HEK293 (cell line): ENCODE results near the gene TNFAIP8L2.

Source experiments
- CTCF ChIA-PET: fragments of 350-600 bp; formaldehyde crosslinking; extraction: SDS; loops from one replicate; lab custom pipeline; 2021; ENCODE audit warnings: antibody characterized with exemption; lab: Yijun Ruan, JAX
- POLR2A ChIA-PET: fragments of 300-600 bp; formaldehyde crosslinking; extraction: SDS; loops from one replicate; lab custom pipeline; 2020; ENCODE audit warnings: antibody characterized with exemption, inconsistent platforms; lab: Yijun Ruan, JAX
- H3K27ac ChIP-seq: fragments of 200-500 bp; sonication (Bioruptor generic); 2 replicates; pipeline ENCODE4 v1.5.1; 2014; ENCODE audit warnings: low read depth, low read length, control low read depth, inconsistent platforms; ENCODE audit errors: extremely low read depth
- H3K36me3 ChIP-seq, 2 experiments: fragments of 200-500 bp in 1 of 2; sonication (Bioruptor generic) in 1 of 2; 1 replicate in 1 of 2; 2 replicates in 1 of 2; pipeline ENCODE4 v1.5.1; 2014 to 2017; ENCODE audit warnings: inconsistent platforms in 2 of 2, low read length in 2 of 2; ENCODE audit not compliant: control insufficient read depth in 2 of 2, insufficient read depth in 1 of 2
- H3K4me1 ChIP-seq: fragments of 200-500 bp; sonication (Bioruptor generic); 2 replicates; pipeline ENCODE4 v1.5.1; 2014; ENCODE audit warnings: mild to moderate bottlenecking, low read length, inconsistent platforms; ENCODE audit not compliant: control insufficient read depth, insufficient read depth
- H3K4me3 ChIP-seq: 2 replicates; pipeline ENCODE4 v1.5.1; 2011; ENCODE audit warnings: low read depth, mild to moderate bottlenecking, control low read depth, low read length, moderate library complexity
- H3K9me3 ChIP-seq: fragments of 200-500 bp; sonication (Bioruptor generic); 2 replicates; pipeline ENCODE4 v1.5.1; 2014; ENCODE audit warnings: low read depth, low read length, inconsistent platforms; ENCODE audit not compliant: control insufficient read depth, insufficient read depth
- REPIN1 ChIP-seq: fragments of 450-650 bp; formaldehyde crosslinking; IDR thresholded peaks from 2 replicates; pipeline ENCODE4 v1.5.1; 2017; ENCODE audit warnings: missing biosample characterization, missing genetic modification characterization, low read depth
- SALL2 ChIP-seq: fragments of 450-650 bp; formaldehyde crosslinking; IDR thresholded peaks from 2 replicates; pipeline ENCODE4 v1.5.0; 2017; ENCODE audit warnings: missing biosample characterization, mild to moderate bottlenecking, missing genetic modification characterization, borderline replicate concordance
- SCRT1 ChIP-seq: fragments of 450-650 bp; formaldehyde crosslinking; IDR thresholded peaks from 2 replicates; pipeline ENCODE4 v1.5.1; 2016; ENCODE audit warnings: missing biosample characterization, missing genetic modification characterization, borderline replicate concordance
- SP2 ChIP-seq: fragments of 450-650 bp; formaldehyde crosslinking; IDR thresholded peaks from 2 replicates; pipeline ENCODE4 v1.5.1; 2016; ENCODE audit warnings: missing biosample characterization, missing genetic modification characterization
- SP7 ChIP-seq: fragments of 450-650 bp; formaldehyde crosslinking; IDR thresholded peaks from 2 replicates; pipeline ENCODE4 v1.5.1; 2016; ENCODE audit warnings: missing biosample characterization, missing genetic modification characterization
- ZBTB8A ChIP-seq: fragments of 450-650 bp; formaldehyde crosslinking; IDR thresholded peaks from 2 replicates; pipeline ENCODE4 v1.5.1; 2016; ENCODE audit warnings: missing biosample characterization, missing genetic modification characterization
- ZNF132 ChIP-seq: fragments of 450-650 bp; formaldehyde crosslinking; IDR thresholded peaks from 2 replicates; pipeline ENCODE4 v1.5.1; 2017; ENCODE audit warnings: missing biosample characterization, missing genetic modification characterization, borderline replicate concordance
- ZNF202 ChIP-seq: fragments of 450-650 bp; formaldehyde crosslinking; IDR thresholded peaks from 2 replicates; pipeline ENCODE4 v1.5.1; 2016; ENCODE audit warnings: missing biosample characterization, missing genetic modification characterization, borderline replicate concordance
- ZNF24 ChIP-seq: fragments of 450-650 bp; formaldehyde crosslinking; IDR thresholded peaks from 2 replicates; pipeline ENCODE4 v1.5.1; 2016; ENCODE audit warnings: missing biosample characterization, missing genetic modification characterization
- ZNF341 ChIP-seq: fragments of 450-650 bp; formaldehyde crosslinking; IDR thresholded peaks from 2 replicates; pipeline ENCODE4; 2016; ENCODE audit warnings: low read depth, missing biosample characterization, missing genetic modification characterization
- ZNF366 ChIP-seq: fragments of 450-650 bp; formaldehyde crosslinking; conservative IDR thresholded peaks from 2 replicates; pipeline ENCODE4 v1.5.1; 2016; ENCODE audit warnings: missing biosample characterization, missing genetic modification characterization
- ZNF394 ChIP-seq: fragments of 450-650 bp; formaldehyde crosslinking; IDR thresholded peaks from 2 replicates; pipeline ENCODE4 v1.5.1; 2016; ENCODE audit warnings: missing biosample characterization, missing genetic modification characterization, mild to moderate bottlenecking, moderate library complexity, borderline replicate concordance
- ZNF548 ChIP-seq: fragments of 450-650 bp; formaldehyde crosslinking; IDR thresholded peaks from 2 replicates; pipeline ENCODE4 v1.5.1; 2016; ENCODE audit warnings: missing biosample characterization, missing genetic modification characterization
- ZNF670 ChIP-seq: fragments of 450-650 bp; formaldehyde crosslinking; IDR thresholded peaks from 2 replicates; pipeline ENCODE4 v1.5.1; 2016; ENCODE audit warnings: missing biosample characterization, missing genetic modification characterization, low read depth
- ZNF76 ChIP-seq: fragments of 450-650 bp; formaldehyde crosslinking; IDR thresholded peaks from 2 replicates; pipeline ENCODE4; 2016; ENCODE audit warnings: low read depth, missing biosample characterization, missing genetic modification characterization, borderline replicate concordance
- ZNF785 ChIP-seq: fragments of 450-650 bp; formaldehyde crosslinking; IDR thresholded peaks from 2 replicates; pipeline ENCODE4 v1.5.1; 2016; ENCODE audit warnings: missing biosample characterization, missing genetic modification characterization
- ZNF792 ChIP-seq: fragments of 450-650 bp; formaldehyde crosslinking; IDR thresholded peaks from 2 replicates; pipeline ENCODE4 v1.5.1; 2016; ENCODE audit warnings: missing biosample characterization, missing genetic modification characterization
- ZSCAN30 ChIP-seq: fragments of 450-650 bp; IDR thresholded peaks from 2 replicates; pipeline ENCODE4 v1.5.1; 2018; ENCODE audit warnings: missing biosample characterization, mild to moderate bottlenecking, missing genetic modification characterization, moderate library complexity
- TF ChIP-seq, protein P1 (sequence below): fragments of 450-650 bp; formaldehyde crosslinking; IDR thresholded peaks from 2 replicates; pipeline ENCODE4 v1.5.1; 2017; ENCODE audit warnings: missing biosample characterization, mild to moderate bottlenecking, missing genetic modification characterization, moderate library complexity
- TF ChIP-seq, protein P2 (sequence below): fragments of 450-650 bp; formaldehyde crosslinking; optimal IDR thresholded peaks from 2 replicates; pipeline ENCODE3; 2016; ENCODE audit warnings: missing biosample characterization, mild to moderate bottlenecking, missing genetic modification characterization
- TF ChIP-seq, protein P3 (sequence below): fragments of 450-650 bp; formaldehyde crosslinking; IDR thresholded peaks from 2 replicates; pipeline ENCODE4 v1.5.1; 2016; ENCODE audit warnings: missing biosample characterization, missing genetic modification characterization
- TF ChIP-seq, protein P4 (sequence below): fragments of 450-650 bp; formaldehyde crosslinking; IDR thresholded peaks from 2 replicates; pipeline ENCODE4 v1.5.1; 2016; ENCODE audit warnings: missing biosample characterization, missing genetic modification characterization, low read depth
- TF ChIP-seq, protein P5 (sequence below): fragments of 450-650 bp; formaldehyde crosslinking; IDR thresholded peaks from 2 replicates; pipeline ENCODE4 v1.5.1; 2016; ENCODE audit warnings: missing biosample characterization, missing genetic modification characterization

The TNFAIP8L2 gene

DNA sequence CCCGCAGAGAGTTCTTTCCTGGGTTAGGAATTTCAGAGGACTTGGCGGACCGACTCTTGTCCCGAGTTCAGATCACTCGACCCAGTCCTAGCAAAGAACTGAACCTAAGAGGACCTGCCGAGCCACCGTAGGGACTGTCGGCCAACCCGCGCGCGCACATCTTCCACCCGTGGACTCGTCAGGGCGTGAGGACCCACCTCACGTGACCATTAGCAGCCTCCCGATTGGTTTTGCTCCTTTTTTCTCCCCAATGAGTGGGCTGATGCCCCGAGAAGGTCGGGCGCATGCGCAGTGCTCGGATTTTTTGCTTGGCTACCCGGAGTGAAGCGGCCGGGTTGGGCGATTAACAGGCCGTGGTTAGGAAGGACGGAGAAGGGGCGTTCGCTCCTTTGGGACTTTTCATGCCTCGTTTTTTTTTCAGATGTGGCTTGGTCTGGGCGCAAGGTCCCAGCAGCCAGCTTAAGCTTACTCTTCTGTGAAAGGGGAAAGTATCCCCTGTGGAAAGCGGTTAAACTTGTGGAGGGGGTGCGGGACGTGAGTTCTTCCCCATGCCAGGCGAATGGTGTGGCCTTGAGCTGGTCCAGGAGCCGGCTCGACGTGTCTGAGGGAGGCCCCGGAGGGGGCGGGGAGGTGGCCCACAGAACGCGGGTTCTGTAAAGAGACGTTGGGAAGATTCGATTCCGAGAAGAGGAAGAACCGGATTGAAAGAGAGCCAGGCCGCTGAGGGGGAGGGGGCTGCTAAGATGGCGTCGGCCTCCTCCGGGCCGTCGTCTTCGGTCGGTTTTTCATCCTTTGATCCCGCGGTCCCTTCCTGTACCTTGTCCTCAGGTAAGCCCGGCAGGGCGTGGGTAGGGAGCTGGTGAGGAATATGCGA is 42.0 kb downstream of the TNFAIP8L2 start, which contains the start of gene PIP5K1A (continued):
- TF ChIP-seq, protein P1, sequence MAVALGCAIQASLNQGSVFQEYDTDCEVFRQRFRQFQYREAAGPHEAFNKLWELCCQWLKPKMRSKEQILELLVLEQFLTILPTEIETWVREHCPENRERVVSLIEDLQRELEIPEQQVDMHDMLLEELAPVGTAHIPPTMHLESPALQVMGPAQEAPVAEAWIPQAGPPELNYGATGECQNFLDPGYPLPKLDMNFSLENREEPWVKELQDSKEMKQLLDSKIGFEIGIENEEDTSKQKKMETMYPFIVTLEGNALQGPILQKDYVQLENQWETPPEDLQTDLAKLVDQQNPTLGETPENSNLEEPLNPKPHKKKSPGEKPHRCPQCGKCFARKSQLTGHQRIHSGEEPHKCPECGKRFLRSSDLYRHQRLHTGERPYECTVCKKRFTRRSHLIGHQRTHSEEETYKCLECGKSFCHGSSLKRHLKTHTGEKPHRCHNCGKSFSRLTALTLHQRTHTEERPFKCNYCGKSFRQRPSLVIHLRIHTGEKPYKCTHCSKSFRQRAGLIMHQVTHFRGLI (tag by site-specific recombination) = peak; percentile 87
- TF ChIP-seq, protein P2, sequence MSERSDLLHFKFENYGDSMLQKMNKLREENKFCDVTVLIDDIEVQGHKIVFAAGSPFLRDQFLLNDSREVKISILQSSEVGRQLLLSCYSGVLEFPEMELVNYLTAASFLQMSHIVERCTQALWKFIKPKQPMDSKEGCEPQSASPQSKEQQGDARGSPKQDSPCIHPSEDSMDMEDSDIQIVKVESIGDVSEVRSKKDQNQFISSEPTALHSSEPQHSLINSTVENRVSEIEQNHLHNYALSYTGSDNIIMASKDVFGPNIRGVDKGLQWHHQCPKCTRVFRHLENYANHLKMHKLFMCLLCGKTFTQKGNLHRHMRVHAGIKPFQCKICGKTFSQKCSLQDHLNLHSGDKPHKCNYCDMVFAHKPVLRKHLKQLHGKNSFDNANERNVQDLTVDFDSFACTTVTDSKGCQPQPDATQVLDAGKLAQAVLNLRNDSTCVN = peak; percentile 60
- no peak for TF ChIP-seq ZNF132
- TF ChIP-seq ZNF670 = no peak
- TF ChIP-seq REPIN1 (tag by site-specific recombination) = no peak
- TF ChIP-seq SCRT1 (tag by site-specific recombination) = no peak
- TF ChIP-seq ZNF76 (tag by site-specific recombination) = no peak
- no peak for TF ChIP-seq ZNF548
- TF ChIP-seq ZNF792 (tag by site-specific recombination) = no peak
- TF ChIP-seq ZNF341 (tag by site-specific recombination) = no peak; the same call in 1 of the 2 replicates
- peak; percentile 84 for TF ChIP-seq SP2 (tag by site-specific recombination)
- TF ChIP-seq ZNF785 (tag by site-specific recombination) = peak; percentile 82; the same call in 1 of the 2 replicates

DNA sequence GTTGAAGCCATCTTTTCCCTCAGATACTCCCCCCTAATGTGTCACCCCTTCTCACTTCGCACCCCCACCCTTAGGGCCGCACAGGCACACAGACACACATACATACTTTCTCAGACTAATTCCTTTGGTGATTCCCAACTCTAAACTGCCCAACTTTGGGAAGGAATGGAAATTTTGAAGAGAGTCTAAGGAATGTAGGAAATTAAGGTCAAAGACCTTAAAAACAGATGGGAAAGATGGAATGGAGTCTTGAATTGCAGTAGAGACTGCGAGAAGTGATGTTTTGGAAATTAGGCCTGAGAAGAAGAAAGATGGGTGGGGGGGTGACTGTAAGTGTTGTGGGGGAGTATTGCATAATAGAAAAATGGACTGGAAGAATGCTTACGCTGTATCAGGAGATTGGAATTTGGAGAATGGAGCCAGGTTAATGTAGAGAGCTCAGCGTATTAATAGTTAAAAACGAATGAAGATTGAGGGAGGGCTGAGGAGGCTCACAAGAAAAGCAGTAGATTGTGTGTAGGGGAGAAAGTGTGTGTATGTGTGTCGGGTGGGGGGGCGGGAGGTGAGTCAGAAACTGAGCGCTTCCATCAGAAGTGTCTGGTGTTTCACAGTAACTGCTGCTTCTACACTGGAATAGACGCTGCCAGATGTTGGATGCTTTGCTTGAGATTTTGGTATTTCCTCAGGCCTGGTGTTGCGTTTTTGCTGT is 43.6 kb downstream of the TNFAIP8L2 start:
- ChIA-PET CTCF (interaction anchor here (0.6 to 2.4 kb wide), 3 partner anchors 27 to 946 kb away, joined by 3 to 11 read pairs (median 4); no protein-coding TSS in a partner anchor), POLR2A (interaction anchor here (0.5 to 2.2 kb wide), 7 partner anchors 10 to 302 kb away, joined by 3 to 9 read pairs (median 4); partner anchors contain the start of genes PSMD4 and VPS72)
- peaks cover 20 to 32% of the 10 kb centered on the region in 2 experiments; a peak in 2 of 3 replicates for H3K36me3 ChIP-seq
- peak overlapping the region; percentile 94 for H3K4me3 ChIP-seq
- peak overlapping the region; percentile 80 for H3K27ac ChIP-seq
- H3K9me3 ChIP-seq = no peaks in the 10 kb centered on the region
- H3K4me1 ChIP-seq = peaks cover 8% of the 10 kb centered on the region
- TF ChIP-seq ZNF366 (tag by site-specific recombination) = peak; percentile 41; the same call in 1 of the 2 replicates
- TF ChIP-seq ZSCAN30 = no peak
- TF ChIP-seq ZNF24 (tag by site-specific recombination) = 0 out of 2 replicates have a peak, but pooled peaks have one; percentile 27
- no peak for TF ChIP-seq ZBTB8A
- TF ChIP-seq SALL2 (tag by site-specific recombination) = no peak
- no peak for TF ChIP-seq ZNF202 (tag by site-specific recombination)
- TF ChIP-seq, protein P3, sequence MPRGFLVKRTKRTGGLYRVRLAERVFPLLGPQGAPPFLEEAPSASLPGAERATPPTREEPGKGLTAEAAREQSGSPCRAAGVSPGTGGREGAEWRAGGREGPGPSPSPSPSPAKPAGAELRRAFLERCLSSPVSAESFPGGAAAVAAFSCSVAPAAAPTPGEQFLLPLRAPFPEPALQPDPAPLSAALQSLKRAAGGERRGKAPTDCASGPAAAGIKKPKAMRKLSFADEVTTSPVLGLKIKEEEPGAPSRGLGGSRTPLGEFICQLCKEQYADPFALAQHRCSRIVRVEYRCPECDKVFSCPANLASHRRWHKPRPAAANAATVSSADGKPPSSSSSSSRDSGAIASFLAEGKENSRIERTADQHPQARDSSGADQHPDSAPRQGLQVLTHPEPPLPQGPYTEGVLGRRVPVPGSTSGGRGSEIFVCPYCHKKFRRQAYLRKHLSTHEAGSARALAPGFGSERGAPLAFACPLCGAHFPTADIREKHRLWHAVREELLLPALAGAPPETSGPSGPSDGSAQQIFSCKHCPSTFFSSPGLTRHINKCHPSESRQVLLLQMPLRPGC (tag by site-specific recombination) = peak; percentile 25; the same call in 1 of the 2 replicates
- TF ChIP-seq, protein P4, sequence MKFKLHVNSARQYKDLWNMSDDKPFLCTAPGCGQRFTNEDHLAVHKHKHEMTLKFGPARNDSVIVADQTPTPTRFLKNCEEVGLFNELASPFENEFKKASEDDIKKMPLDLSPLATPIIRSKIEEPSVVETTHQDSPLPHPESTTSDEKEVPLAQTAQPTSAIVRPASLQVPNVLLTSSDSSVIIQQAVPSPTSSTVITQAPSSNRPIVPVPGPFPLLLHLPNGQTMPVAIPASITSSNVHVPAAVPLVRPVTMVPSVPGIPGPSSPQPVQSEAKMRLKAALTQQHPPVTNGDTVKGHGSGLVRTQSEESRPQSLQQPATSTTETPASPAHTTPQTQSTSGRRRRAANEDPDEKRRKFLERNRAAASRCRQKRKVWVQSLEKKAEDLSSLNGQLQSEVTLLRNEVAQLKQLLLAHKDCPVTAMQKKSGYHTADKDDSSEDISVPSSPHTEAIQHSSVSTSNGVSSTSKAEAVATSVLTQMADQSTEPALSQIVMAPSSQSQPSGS = 0 out of 2 replicates have a peak, but pooled peaks have one; percentile 7
- TF ChIP-seq ZNF394 (tag by site-specific recombination) = peak; percentile 66
- TF ChIP-seq SP7 (tag by site-specific recombination) = peak; percentile 24; the same call in 1 of the 2 replicates
- TF ChIP-seq, protein P5, sequence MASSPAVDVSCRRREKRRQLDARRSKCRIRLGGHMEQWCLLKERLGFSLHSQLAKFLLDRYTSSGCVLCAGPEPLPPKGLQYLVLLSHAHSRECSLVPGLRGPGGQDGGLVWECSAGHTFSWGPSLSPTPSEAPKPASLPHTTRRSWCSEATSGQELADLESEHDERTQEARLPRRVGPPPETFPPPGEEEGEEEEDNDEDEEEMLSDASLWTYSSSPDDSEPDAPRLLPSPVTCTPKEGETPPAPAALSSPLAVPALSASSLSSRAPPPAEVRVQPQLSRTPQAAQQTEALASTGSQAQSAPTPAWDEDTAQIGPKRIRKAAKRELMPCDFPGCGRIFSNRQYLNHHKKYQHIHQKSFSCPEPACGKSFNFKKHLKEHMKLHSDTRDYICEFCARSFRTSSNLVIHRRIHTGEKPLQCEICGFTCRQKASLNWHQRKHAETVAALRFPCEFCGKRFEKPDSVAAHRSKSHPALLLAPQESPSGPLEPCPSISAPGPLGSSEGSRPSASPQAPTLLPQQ (tag by site-specific recombination) = no peak
